ENCODE measurements around the gene PIGT.

DNA sequence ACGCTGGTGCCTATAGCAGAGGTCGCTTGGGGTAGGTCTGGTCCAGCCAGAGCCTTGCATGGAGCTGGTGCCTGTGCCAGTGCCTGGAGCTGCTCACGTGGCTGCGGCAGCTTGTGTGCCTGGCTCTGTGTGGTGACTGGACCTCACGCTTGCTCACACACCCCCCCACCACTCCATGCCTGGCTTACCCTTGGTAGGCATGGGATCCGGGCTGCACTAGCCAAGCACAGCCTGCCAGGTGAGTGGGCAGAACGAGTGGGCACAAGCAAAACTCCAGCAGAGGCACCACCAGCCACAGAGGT, 20.9 kb upstream of the PIGT start:
- TF ChIP-seq SMC3 (IDR thresholded peaks at IDR 0.05; ENCODE audit: low read depth, low read length) (no peak), TCF12 (IDR thresholded peaks at IDR 0.05) (no peak), POLR2AphosphoS5 (IDR thresholded peaks at IDR 0.05; ENCODE audit: low read depth, low read length) (no peak), RFX5 (IDR thresholded peaks at IDR 0.05; ENCODE audit: low read length) (no peak), MXI1 (IDR thresholded peaks at IDR 0.05; ENCODE audit: low read depth, low read length) (no peak), YY1 (IDR thresholded peaks at IDR 0.05; ENCODE audit: low read depth) (no peak), MEF2A (IDR thresholded peaks at IDR 0.05; ENCODE audit: borderline replicate concordance, low read depth) (no peak)
- TF ChIP-seq, protein P1, sequence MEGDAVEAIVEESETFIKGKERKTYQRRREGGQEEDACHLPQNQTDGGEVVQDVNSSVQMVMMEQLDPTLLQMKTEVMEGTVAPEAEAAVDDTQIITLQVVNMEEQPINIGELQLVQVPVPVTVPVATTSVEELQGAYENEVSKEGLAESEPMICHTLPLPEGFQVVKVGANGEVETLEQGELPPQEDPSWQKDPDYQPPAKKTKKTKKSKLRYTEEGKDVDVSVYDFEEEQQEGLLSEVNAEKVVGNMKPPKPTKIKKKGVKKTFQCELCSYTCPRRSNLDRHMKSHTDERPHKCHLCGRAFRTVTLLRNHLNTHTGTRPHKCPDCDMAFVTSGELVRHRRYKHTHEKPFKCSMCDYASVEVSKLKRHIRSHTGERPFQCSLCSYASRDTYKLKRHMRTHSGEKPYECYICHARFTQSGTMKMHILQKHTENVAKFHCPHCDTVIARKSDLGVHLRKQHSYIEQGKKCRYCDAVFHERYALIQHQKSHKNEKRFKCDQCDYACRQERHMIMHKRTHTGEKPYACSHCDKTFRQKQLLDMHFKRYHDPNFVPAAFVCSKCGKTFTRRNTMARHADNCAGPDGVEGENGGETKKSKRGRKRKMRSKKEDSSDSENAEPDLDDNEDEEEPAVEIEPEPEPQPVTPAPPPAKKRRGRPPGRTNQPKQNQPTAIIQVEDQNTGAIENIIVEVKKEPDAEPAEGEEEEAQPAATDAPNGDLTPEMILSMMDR (IDR thresholded peaks at IDR 0.05) = no peak
- TF ChIP-seq, protein P2, sequence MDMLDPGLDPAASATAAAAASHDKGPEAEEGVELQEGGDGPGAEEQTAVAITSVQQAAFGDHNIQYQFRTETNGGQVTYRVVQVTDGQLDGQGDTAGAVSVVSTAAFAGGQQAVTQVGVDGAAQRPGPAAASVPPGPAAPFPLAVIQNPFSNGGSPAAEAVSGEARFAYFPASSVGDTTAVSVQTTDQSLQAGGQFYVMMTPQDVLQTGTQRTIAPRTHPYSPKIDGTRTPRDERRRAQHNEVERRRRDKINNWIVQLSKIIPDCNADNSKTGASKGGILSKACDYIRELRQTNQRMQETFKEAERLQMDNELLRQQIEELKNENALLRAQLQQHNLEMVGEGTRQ (IDR thresholded peaks at IDR 0.05; ENCODE audit: borderline replicate concordance, low read depth, low read length) = no peak

All from SK-N-SH (cell line).